Activated T-cell treated with anti-CD3 and anti-CD28 coated beads, Interleukin-2, amount 50 U/mL, for 48 hours (primary cell): ENCODE measurements around the gene OSBPL10.

Experiments used
- DNase-seq, 2 experiments: peaks; one replicate each; pipeline ENCODE4 v3.0.0-alpha.2; 2020

OSBPL10 gene

GRCh38 chr3:31919528-31919927 is 61.5 kb downstream of the OSBPL10 start:
- no peak for DNase-seq

- no peak for DNase-seq
These were observed 62.6 kb downstream of the OSBPL10 start for GRCh38 chr3:31918179-31919150.

- DNase-seq, result no peak
These were observed 63.6 kb downstream of the OSBPL10 start for GRCh38 chr3:31917303-31918005.

DNA sequence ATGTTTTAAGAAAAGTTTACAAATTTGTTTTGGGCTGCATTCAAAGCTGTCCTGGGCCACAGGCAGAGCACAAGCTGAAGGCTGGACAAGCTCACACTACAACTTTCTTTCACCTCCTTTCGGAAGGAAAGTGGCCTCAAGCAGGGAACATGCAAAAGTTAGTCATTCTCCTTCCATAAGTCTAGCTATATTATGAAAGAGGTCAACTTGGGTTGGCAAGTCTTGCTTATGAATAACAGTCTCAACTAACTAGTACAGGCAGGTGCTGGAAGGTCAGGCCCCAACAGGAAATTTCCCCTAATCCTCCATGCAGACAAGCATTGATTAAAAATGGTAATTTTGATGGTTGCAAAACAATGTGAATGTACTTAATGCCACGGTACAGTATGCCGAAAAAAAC is 69.4 kb downstream of the OSBPL10 start:
- no peak for DNase-seq

DNA sequence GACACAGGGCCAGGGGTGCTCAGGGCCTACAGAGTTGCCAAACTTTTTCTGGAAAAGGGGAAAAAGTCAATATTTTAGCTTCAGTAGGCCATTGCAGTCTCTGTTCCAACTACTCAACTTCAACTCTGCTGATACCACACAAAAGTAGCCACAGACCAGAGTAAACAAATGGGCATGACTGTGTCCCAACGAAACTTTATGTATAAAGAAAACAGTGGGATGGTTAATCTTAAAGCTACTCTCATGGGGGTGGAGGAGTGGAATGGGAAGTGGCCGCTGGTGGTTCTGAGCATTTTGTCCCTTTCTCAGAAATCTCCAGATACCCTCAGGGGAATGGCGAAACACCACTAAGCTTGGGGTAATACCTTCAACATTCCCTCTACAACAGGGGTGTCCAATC is 69.9 kb downstream of the OSBPL10 start:
- DNase-seq, result no peak

DNA sequence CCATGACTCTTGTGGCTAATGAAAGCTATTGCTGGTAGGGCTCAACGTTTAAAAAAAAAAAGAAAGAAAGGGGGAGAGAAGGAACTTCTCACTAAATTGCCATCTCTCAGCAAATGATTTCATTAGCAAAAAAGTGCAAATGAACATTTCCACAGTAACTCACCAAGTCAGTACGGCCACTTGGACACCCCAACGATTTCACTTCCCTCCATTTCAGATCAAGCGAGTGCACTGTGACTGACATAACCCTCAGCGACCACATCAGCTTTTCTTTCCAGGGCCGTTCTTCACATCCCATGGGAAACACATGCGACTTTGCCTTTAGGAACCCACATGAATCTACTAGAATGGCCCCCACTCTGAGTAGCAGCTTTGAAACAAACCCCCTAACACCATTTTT is 71.6 kb downstream of the OSBPL10 start:
- no peak for DNase-seq

GRCh38 chr3:31908391-31909097 is 72.5 kb downstream of the OSBPL10 start:
- DNase-seq, result no peak

- no peak for DNase-seq
These were observed 74.9 kb downstream of the OSBPL10 start for GRCh38 chr3:31906182-31906581.

DNA sequence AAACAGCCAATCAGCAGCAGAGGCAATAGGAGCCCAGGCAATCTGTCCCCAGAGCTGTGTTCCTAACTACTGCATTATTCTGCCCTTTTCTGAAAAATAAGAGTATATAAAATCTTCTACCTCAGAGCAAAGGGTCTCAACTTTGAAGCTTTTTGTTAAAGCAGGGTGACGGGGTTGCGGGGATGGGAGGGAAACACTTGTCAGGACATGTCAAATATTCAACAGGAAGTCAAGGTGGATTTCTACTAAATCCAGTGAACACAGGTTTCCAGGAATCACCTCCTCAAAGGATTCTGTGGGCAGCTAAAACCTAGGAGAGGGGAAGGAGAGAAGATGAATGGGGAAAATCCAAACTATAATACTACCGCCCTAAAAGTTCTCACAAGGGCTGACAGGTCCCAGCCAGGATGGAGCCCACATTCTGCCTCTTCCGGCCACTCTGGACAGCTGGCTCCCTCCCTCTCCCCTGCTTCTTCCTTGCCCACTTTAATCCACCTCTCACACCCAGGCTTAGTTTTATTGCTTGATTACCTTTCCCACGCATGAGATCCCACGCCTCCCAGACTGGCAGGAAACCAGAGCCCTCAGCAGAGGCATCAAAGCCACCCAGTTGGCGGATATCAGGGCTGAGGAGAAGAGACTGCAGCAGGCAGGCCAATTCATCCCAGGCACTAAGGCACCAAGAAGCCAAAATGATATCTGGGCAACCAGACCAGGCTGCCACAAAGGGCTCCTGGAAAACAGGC is 77.2 kb downstream of the OSBPL10 start:
- DNase-seq, result no peak

DNA sequence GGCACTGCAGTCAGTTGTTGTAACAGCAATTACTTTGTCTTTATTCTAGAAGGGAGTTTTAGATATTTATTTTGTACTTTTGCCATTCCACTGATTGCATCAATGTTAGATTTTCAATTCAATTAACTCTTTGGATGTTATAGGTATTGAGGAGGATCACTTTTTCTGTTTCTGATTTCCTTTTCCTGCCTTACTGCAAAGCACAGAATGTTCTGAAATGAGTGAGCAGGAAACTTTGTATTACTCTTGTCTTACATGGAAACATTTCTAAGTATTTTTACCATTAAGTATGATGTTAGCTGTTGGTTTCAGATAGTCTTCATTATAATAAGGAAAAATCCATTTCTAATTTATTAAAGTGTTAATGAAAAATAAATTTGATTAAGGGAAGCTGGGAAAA is 80.5 kb downstream of the OSBPL10 start:
- no peak for DNase-seq

DNA sequence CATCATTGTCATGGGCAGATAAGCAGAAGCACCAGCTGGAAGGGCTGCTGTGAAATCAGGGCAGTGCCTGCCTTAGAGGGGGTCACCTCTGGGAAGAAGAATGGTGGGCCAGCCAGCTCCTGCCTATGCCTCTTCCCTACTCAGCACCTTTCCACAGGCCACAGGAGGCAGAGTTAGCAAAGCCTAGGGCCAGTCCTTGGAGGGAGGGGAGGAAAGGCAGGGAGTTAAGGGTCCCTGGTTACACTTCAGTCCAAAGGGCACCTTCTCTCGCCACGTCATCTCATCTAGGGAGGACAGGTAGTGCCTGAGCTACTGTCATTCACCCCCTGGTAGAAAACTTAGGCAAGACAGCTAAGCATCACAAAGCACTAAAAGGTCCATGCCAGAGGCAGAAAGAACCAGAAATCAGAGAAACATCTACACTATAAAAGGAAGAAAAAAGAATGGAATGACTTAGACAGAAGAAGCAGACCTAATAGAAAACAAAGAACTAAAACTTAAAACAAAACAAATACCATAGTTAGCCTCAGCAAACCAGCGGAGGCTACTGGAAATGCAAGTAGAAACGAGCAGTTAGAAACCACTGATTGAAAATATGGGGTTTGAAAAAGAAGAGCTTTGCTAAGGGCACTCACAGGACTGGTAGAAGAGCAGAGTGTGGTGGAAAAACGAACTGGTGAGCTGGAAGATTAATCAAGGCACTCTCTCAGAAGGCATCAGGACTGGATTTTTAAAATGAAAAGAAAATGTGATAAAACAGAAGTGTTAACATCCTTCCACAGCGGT is 84.2 kb downstream of the OSBPL10 start:
- no peak for DNase-seq

DNA sequence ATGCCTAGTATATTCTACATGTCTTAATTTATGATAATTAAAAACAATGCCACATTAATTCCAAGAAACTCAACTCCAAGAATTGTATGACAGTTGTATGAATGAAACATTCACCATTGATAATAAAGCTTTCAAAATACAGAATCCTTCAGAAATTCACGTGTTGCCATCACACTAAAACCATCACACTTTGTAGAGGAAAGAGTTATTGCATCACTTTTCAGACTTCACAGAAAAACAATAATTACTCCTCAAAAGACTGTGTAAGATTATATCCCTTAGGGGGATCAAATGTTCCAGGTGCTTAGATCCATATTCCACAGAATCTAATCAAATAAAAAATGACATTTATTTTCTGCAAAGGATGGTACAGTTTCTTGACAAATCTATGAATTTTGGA is 85.0 kb downstream of the OSBPL10 start:
- DNase-seq, result no peak

DNA sequence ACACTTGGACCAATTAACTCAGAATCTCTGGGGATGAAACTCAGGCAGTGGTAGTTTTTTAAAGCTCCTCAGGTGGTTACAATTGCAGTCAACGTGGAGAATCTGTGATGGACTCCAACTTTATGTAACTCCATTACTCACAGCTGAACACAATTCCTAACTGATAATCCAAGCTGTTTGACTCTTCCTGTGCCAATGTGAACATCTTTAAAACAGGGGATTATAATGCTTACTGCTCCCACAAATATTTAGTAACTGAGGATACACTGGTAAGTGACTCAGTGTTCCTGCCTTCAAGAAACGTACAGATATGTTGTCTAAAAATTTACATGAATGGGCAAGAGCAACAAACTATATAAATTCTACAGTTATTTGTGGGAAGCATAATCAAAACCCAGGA is 85.6 kb downstream of the OSBPL10 start:
- DNase-seq, result no peak

DNA sequence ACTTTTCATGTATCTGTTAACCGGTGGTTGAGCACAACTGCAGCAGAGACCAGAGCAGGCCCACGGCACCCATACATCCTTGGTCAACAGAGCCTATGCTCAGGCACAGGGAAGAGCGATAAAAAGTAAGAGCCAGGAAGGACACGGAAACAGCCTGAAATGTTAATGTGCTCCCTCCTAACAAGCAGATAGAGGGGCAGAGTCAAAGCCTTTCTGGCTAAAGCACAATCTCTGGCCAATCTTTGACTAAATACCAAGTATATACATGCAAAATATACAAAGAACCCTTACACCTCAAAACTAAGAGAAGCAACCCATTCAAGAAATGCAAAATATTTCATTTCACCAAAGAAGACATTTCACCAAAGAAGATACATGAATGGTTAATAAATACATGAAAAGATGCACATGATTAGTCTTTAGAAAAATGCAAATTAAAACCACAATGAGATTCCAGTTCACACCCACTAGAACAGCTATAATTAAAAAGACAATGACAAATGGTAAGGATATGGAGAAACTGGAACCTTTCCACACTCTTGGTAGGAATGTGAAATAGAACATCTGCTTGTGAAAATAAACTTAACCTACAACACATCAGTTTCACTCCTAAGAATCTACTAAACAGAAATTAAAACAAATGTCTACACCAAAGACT is 88.0 kb downstream of the OSBPL10 start:
- DNase-seq, result no peak

DNA sequence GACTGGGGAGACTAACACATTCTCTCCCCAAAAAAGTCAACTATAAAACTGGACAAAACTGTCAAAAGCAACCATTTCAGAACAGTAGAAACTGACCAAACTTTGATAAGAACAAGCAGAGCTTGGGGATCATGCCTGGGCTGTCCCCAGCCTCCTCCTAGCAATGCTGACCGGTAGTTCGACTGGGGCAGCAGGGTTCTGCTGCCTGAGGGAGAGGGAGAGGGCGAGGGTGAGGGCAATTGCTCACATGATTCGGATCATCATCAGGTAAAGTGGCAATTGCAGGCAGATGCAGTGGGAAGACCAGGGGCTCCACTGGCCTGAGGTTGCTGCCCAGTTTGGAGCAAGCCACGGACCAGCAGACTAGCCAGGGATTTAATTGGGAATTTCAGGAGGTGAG is 88.6 kb downstream of the OSBPL10 start:
- DNase-seq, result no peak

DNA sequence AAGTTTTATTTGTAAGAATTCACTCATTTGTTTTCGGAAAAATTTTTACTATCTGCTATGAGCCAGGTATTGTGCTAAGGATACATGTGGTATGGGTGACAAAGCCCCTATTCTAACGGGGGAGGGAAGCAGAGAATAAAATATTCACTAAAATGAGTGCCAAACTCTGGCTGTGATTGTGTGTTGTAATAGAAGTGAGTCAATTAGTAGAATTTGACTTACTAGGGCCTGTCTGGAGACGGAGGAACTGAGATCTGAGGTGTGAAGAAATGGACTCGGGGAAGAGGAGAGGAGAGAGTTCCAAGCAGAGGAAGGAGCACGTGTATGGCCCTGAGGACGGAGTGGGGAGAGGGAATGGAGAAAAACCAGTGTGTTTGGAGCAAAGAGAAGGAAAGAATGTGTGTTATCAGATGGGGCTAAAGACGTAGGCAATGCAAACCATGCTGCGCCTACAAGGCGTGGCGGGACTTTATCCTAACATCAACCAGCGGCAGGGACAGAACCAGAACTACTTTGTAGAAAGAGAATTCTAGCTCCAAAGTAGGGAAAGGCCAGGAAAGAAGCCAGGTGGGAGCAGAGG is 89.1 kb downstream of the OSBPL10 start:
- no peak for DNase-seq

GRCh38 chr3:31890742-31891469 is 90.2 kb downstream of the OSBPL10 start:
- DNase-seq, result no peak

DNA sequence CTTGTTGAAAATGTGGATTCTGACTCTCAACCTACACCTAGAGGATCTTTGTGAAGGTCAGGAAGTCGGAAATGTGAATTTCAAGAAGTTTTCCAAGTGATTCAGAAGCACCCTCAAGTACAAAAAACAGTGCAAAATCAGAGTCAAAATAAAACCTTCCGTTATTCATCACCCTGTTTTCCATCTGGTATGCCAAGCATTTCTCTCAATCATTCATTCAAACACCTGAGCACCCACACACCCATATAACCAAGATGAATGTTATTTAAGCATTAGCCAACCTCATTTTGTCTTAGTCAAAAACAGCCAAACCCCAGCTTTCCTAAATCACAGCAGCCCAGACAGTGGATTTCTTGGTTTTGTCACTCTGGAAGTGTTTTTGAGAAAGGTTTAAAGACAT is 91.1 kb downstream of the OSBPL10 start:
- DNase-seq, result no peak

GRCh38 chr3:31885235-31885634 is 95.8 kb downstream of the OSBPL10 start:
- no peak for DNase-seq

DNA sequence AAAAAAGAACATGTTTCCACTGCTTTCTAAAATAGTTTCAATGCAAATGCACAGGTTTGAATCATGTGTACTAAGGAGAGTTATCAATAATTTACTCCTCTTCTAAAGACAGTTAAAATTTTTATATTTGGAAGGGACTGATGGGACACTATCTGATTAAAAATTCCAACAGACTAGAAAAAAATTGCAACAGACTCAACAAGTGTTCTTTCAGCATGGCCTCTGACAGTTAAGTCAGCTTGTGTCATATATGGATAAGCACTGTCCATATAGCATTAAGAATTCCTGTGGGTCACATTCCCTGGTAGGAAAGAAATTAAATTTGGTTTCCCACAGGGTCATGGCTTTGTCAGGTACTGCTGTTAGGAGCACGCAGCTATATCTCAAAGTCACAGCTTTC is 96.8 kb downstream of the OSBPL10 start:
- no peak for DNase-seq
